Epidermal melanocyte (primary cell): ENCODE measurements around the gene MAN2B1.
"Not testable (repeated sequence)": the region's sequence is repeated elsewhere in the genome, so short reads cannot be mapped to it uniquely, and the experiment has no call there.

ENCODE experiments used
- DNase-seq: peaks from one replicate; pipeline ENCODE4 v3.0.0; 2011; ENCODE audit warnings: low spot score; ENCODE audit not compliant: insufficient read length

The MAN2B1 gene

DNA sequence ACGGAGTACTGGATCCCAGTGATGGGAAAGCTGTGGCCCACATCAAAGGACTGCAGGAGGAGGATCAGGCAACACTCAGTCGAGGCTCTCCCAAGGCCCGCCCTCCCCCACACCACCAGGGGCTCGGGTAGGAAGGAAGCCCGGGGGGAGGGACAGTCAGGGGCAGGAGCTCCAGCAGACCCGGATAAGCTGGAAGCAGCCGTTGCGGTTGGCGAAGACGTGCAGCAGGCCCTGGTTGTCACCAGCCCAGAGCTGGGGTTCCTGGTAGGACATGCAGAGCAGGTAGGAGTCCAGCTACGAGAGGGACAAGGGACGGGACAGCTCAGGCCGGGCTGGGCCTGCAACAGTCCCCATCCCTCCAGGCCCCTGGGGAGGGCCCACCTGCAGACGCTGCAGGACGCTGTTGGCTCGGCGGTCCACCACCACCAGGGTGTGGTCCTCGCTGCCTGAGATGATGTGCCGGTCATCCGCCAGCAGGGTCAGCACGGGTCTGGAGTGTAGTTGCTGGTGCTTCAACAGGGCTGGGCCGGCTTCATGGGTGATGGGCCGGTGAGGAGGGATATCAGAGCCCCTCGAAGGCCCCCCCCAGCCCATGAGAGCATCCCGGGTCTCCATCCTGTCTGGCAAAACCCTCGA is 23.2 kb upstream of the MAN2B1 start:
- no peak for DNase-seq

DNA sequence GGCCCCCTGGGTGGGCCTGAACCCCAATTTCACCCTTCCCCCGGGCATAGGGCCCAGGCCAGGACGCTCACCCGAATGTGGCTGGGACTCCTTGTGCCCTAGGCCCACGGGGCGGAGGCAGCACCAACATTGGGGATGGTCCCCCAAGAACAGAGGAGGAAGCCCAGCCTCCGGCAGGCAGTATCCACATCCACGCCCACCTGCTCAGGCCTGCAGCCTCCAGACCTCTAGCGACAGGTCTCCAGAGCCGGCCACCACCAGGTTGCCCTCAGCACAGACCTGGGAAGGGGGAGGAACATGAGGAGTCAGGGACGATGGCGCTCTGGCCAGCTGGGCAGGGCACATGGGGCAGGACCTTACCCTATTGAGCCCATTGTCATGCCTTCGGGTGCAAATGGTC is 22.5 kb upstream of the MAN2B1 start:
- DNase-seq, result no peak

DNA sequence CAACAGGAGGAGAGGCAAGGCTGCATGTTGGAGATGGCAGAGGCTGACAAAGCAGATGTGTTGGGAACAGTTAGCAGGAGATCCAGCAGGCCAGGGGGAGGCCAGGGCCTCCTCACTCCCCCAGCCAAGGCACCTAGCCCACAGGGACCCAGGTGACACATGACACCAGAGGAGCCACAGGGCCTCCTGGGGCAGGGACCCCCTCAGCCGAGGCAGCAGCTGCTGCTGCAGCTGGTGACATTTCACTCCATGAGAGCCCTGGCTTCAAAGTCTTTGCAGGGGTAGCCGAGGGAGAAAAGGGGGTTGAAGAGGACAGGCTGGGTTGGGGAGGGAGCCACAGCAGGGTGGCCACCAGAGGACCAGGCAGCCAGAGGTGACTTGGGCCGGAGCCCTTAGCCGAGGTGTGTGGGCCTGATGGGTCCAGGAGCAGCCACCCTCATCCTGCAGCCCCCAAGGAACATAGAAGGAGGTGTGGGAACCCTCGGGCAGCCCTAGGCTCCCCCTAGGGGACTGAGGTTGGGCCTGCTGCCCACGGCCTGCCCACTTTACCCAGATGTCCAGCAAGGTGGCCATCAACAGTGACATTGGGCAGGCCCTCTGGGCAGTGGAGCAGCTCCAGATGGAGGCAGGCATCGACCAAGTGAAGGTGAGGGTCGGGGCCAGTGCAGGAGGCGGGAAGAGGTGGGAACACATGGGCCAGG is 21.1 kb upstream of the MAN2B1 start, which contains the start of gene GNG14:
Gene GNG14 (plus strand): TSS at position 503 of the 701 bp plus-strand sequence. CDS start 51 bp downstream, at position 554.
- DNase-seq, result no peak

DNA sequence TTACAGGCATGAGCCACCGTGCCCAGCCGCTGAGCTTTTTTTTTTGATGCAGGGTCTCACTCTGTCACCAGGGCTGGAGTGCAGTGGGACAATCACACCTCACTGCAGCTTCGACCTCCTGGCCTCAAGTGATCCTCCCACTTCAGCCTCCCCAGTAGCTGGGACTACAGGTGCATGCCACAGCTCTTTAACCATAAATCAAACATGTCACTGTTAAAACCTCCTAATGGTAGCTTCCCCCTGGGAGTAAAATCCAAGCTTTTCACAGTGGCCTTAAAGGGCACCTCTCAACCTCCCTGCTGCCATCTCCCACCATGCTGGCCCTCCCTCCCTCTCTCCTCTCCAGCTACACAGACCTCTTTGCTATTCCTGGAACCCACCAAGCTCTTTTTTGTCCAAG is 19.3 kb upstream of the MAN2B1 start:
- no peak for DNase-seq

DNA sequence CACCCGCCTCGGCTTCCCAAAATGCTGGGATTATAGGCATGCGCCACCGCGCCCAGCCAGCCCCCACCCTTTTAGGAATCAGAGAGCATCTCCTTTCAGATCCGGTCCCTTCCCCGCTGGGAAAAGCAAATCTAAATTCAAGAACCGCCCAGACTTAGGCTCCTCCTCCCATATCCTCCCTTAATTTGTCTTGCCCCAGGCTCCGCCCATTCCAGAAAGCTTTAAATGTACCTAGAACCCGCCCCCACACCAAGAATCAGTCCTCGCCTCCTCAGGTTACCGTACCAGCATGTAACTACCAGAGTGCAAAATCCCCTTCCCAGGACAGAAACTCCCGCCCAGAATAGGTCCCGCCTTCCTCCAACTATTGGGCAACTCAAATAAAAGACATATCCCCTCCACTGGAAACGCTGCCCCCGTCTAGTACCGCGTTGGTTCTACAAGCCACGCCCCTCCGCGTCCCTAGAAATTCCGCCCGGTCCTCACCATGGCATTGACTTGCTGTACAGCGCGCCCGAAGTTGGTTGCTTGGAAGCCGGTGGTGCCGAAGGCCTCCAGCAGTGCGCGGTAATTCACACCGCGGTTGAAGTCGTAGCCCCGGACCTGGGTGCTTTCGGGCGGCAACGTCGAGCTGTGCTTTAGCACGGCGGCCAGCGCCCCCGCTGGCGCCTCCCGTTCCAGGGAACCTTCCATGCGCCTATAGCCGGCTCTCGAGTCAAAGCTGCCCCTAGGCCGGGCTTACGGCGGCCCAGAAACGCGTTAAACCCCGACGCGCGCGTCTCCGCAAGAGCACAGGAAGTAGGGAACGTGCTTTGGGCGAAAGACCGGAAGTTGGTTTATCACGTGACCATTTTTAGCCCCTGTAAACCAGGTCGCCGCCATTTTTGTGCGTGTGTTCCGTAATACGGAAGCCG is 14.8 kb upstream of the MAN2B1 start, which contains the start of gene DHPS:
Gene DHPS (minus strand): TSS at position 807 of the 914 bp plus-strand sequence. CDS start 114 bp downstream, at position 693.
- DNase-seq, result peak; percentile 99

DNA sequence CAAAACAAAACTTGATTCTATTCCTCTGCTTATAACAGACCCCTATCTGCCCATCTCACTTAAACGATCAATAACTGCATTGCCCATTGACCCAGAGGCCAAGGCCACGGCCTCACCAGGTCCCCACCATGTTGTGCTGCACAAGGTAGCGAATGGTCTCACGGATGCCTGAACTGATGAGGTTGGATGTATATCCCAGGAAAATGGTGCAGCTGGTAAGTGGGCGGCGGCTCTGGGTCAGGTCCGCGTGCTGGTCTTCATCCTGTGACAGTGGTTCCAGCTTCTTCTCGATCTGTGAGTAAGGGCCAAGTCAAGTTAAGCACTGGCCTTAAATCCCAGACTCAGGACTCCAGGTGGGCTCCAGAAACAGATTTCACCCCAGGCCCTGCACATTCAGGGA is 13.5 kb upstream of the MAN2B1 start:
- no peak for DNase-seq

DNA sequence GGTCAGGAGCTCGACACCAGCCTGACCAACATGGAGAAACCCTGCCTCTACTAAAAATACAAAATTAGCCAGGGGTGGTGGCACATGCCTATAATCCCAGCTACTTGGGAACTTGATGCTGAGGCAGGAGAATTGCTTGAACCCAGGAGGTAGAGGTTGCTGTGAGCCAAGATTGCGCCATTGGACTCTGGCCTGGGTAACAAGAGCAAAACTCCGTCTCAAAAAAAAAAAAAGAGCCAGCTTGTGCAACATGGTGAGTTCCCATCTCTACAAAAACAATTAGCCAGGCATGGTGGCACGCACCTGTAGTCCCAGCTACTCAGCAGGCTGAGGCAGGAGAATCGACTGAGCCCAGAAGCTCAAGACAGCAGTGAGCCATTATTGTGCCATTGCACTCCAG is 11.5 kb upstream of the MAN2B1 start:
- not testable (repeated sequence) for DNase-seq

DNA sequence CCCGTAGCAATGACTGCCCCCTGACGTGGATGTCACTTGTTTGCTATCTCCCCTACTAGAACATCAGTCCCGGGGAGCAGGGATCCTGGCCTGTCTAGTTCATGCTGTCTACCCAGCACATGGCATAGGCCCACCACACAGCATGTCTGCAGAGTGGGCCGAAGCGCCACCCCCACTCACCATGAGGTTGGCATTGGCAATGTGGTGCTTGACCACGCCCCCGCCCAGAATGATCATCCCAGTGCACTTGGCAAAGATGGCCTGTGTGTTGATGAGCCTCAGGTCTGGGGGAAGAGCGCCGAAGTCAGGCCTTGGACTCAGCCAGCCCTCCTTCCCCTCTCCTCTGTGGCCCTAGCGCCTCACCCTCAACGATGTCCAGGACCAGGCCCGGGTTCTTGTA is 10.4 kb upstream of the MAN2B1 start:
- no peak for DNase-seq

DNA sequence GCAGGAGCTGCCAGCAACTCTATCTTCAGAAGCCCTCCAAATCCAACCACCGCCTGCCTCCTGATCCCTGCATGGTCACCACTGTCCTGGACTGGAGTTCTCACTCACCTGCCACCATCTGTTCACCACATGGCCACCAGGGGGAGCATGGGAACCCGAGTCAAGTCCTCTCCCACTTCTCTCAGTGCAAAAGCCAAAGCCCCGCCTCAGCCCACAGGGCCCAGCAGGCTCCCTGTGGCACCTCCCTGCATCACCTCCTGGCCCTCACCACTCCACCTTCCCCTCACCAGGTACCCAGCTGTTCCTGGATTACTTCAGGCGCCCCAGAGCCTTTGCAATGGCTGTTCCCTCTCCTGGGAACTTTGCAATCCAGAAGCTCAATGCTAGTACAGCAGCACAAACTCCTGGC is 9.8 kb upstream of the MAN2B1 start:
- peak; percentile 78 for DNase-seq

DNA sequence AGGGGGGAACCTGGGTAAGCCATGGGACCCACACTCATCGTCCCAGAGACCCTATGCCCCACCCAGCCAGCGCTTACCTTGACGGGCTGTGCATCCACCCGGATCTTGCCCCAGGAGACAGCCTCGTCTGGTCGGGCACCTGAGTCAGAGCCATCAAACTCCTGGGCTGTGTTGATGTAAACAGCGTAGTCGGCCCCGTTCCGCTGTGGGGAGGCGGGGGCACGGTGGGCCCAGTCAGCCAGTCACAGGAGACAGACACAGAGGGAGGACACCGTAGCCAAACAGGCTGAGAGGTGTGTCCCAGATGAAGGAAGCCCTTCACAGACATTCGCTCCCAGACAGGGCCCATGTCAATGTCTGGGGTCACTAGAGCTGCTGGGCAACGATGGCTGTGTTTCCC is 9.4 kb upstream of the MAN2B1 start:
- no peak for DNase-seq

DNA sequence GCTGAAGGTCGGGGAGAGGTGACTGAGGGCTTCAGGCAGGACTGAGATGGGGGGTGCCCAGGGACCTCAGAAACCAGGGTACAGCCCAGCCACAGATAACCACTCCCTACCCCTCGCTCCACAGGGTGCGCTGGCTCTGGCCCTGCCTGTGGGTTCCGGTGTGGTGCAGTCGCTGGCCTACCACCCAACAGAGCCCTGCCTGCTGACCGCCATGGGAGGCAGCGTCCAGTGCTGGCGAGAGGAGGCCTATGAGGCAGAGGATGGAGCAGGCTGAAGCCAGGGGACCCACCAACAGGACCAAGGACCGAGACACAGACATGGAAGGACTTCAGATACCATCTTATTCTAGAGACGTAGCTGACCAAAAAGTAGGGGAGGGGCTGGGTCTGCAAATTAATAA is 8.9 kb upstream of the MAN2B1 start:
- no peak for DNase-seq

DNA sequence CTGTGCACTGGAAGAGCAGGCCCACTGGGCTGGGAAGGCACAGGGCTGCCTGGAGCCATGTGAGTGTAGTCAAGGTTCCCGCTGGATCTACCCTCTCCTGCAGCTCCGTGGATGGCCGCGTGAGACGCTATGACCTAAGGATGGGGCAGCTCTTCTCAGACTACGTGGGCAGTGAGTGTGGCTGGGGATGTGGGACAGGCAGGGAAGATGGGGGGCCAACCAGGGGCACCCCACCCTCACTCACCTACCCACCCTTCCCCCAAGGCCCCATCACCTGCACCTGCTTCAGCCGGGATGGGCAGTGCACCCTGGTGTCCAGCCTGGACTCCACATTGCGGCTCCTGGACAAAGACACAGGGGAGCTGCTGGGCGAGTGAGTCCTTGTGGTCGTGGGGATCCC is 6.2 kb upstream of the MAN2B1 start:
- DNase-seq, result no peak

DNA sequence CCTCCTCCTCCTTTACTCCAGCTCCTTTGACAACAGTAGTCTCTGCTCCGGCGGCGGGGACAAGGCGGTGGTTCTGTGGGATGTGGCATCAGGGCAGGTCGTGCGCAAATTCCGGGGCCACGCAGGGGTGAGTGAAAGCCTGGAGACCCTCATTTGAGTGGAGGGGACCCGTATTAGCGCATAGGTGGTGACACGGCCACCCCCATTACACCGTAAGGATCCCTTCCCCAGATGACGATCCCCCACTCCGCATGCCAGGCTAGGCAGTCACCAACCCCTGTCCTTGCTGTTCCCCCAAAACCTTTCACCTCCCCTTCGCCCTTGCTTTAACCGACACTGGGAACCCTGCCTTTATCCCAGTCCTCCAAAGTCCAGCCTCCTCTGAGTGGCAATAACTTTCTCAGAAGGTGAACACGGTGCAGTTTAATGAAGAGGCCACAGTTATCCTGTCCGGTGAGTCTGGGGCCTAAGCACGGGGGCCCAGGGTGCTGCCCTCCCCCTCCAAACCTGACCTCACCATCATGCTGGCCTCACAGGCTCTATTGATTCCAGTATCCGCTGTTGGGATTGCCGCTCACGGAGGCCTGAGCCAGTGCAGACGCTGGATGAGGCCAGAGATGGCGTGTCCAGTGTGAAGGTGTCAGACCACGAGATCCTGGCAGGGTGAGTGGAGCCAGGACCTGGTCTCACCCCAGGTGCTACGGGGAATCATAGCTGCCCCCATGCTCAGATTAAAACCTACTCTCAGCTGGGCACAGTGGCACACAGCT is 3.8 kb upstream of the MAN2B1 start:
- no peak for DNase-seq

DNA sequence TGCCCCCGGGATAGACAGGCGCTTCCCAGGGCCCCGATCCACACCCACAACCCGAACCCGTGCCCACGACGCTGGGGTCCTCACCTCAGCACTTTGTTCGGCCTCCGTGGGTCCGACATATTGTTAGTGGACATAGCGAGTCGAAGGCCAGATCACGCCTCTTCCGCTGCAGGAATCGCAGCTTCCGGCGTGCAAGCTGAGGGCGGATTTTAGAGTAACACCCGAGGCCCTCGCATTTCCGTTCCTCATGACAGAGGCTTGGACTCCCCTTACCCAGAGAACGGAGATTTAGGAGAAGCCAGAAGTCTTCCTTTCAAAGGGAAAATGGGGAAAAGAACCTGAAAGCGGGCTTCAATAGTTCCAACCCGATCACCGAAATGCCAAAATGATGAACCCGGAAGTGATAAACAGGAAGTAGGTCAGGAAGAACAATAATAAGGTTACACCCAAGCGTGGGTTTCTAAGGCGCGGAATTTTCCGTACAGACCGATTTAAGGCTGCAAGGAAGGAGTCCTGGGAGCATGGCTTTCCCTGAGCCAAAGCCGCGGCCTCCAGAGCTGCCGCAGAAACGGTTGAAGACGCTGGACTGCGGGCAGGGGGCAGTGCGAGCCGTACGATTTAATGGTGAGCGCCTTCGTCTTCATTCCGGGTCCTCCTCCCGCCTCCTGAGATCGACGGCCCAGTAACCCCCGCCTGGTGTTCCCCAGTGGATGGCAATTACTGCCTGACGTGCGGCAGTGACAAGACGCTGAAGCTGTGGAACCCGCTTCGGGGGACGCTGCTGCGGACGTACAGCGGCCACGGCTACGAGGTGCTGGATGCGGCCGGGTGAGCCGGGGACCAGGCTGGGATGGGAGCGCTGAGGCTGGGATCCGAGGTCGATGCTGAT is 3.0 kb upstream of the MAN2B1 start:
- peak; percentile 74 for DNase-seq

DNA sequence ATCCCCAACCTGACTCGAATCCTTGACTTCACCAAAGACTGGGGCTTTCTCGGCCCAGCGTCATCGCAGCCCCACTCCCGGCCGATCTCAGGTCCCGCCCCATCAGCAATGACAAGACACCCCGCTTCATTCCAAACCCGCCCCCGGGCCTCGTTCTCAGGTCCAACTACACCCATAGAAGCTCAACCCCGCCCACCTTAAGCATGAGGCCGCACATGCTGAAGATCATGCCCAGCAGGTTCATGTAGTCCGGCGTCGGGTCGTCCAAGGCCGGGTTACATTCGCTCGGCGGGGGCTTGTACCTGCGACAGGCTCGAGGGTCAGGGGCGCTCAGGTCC is 2.4 kb upstream of the MAN2B1 start:
- no peak for DNase-seq

DNA sequence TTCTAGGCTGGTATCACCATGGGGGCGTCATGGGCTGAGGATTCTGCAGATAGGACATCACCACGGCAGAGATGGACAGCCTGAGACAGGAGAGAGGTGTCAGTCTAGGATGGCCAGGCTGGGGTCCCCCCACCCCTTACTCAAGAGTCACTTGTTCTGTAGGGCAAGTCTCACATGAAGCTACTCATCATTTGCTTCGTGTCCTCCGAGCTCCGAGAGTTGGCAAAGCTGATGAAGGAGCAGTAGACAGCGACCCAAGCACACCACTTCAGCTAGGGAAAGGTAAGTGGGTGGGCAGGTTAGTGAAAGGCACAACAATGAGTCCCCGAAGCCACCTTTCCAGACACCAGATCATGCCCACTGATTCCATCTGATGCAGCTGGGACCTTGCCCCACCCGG is 1.8 kb upstream of the MAN2B1 start:
- no peak for DNase-seq

DNA sequence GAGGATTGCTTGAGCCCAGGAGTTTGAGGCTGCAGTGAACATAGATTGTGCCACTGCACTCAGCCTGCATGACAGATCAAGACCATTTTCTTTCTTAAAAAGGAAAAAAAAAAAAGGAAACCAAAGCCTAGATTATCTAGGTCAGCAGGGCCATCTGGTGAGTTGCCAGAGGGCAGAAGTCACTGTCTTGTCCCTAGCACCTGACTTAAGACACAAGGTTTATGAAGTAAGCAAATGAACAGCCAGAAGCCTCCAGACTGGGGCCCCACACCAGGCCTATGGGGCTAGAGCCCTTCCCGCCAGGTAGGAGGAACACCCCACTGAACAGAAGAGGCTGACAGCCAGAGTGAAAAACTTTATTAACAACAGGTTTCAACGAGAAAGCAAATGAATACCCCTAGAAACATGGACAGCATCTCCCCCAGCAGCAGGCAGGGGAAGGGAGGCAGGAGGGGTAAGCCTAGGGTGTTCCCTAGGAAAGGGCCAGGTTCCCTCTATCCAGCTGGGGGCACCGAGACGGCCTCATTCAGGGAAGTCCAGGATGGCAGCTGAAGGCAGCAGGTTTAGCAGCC is 1.3 kb upstream of the MAN2B1 start:
- no peak for DNase-seq

DNA sequence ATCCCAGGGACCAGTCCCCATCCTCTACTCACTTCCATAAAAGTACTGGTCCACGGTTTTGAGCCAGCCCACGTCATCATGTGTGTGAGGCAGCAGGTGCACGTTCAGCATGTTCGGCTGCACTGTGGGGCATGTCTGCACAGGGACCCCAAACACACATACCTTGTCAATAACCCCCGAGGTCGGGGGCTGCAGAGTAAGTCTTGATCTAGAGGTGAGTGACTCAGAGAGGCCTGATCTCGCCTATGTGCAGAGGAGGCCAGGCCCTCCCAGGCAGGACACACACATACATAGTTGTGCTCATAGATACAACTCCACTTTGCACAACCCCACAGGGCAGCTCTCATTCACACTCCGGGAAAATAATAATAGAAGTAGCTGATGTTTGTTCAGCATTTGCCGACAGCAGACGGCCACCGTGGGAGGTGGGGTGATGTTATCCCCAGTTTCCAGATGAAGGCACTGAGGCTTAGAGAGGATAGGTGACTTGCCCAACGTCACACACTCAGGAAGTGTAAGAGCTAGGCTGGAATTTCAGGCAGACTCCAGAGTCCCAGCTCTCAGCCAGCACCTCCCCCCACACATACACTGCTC is 774 bp downstream of the MAN2B1 start:
- no peak for DNase-seq

DNA sequence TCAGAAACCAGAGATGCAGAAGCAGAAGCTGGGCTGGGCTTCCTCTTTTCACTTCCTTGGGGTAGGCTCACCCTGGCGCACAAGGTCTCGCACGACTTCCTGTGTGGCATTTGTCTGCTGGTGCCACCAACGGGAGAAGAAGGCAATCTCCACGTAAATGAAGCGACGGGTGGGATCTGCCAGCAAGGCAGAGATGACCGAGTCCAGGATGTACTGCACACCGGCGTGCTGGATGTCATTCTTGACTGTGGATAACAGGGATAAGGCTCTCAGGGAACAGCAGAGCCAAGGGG is 1.3 kb downstream of the MAN2B1 start:
- no peak for DNase-seq
